Stimulated activated CD4-positive, alpha-beta T cell treated with anti-CD3 and anti-CD28 coated beads, Interleukin-15, amount 100 ng/mL, for 1 hour (primary cell): ENCODE results near the gene INO80E.

Experiments used
- DNase-seq, 2 donors: peaks; one replicate each; pipeline ENCODE4 v3.0.0-alpha.2; 2020; ENCODE audit warnings: low read depth in 1 of 2, low spot score in 1 of 2

Gene INO80E

DNA sequence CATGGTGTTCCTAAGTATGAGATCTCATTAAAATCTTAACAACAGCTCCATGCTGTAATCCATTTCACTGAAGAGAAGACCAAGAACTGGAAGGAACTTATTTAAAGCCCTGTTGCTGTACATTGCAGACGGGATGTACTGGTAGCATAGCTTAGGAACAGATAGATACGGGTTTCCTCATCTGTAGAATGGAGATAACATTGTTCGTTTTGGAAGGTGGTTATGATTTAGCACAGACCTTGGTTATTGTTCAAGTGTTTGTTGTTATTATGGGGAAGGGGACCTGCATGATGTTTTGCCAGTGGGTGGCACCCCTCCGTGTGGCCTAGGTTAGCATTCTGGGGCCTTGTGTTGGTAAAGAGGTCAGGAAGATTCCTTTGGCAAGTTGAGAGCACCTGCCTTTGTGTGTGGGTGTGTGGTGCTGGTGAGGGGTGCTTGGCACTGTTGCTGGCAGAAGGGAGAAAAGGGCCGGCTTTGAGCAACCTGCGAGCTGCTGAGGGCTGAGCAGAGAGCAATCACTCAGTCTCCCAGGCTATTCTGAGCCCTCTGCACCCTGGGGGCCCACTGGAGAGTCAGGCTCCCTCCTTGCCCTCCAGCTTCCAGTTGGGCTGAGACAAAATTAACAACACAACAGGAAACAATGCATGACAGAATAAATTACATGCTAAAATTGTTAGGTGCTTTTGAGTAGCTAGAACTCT is 20.1 kb upstream of the INO80E start:
- no peak for DNase-seq

DNA sequence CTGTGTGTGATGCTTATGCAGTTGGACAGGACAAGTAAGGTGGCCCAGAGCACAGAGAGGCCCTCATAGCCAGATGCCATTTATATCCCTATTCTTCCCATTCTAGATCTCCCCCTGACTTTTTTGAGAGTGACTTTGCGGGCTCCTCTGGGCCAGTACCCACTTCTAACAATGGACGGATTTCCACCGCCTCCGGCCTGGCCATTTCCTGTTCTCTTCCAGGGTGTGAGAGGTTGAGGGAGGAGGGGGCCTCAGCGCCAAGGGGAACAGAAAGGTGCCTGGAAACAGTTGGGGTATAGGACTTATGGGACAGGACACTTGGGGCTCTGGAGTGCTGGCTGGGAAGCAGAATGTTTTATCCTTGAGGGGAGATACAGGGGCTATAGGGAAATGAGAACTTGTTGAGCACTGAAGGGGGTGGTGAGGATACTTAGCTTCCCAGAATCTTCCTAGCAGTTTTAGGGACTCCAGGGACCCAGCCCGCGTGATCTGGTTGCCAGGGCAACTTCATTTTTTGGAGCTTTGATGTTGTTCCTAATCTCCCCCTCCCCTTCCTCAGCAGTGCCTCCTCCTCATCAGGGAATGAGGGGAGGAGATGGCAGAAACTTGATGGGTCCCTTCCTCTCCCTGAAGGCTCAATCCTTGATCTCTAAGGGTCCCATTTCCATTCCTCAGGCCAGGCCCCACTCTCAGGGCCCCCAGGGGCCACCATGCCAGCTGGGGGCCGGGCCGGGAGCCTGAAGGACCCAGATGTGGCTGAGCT is 18.8 kb upstream of the INO80E start:
- DNase-seq, result no peak

DNA sequence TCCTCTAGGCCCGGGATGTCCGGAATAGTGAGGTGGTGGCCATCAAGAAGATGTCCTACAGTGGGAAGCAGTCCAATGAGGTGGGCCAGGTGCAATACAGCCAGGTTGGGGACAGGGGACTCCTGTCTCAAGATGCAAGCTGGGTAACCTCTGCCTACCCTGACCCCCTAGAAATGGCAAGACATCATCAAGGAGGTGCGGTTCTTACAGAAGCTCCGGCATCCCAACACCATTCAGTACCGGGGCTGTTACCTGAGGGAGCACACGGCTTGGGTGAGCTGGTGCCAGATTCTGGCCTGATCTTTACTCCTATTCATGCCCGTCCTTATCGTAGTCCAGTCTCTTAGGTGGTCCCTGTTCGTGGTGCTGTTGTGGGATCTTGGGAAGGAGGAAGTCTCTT is 18.0 kb upstream of the INO80E start:
- DNase-seq, result no peak

GRCh38 chr16:29978564-29979270 is 17.3 kb upstream of the INO80E start:
- DNase-seq, result no peak

DNA sequence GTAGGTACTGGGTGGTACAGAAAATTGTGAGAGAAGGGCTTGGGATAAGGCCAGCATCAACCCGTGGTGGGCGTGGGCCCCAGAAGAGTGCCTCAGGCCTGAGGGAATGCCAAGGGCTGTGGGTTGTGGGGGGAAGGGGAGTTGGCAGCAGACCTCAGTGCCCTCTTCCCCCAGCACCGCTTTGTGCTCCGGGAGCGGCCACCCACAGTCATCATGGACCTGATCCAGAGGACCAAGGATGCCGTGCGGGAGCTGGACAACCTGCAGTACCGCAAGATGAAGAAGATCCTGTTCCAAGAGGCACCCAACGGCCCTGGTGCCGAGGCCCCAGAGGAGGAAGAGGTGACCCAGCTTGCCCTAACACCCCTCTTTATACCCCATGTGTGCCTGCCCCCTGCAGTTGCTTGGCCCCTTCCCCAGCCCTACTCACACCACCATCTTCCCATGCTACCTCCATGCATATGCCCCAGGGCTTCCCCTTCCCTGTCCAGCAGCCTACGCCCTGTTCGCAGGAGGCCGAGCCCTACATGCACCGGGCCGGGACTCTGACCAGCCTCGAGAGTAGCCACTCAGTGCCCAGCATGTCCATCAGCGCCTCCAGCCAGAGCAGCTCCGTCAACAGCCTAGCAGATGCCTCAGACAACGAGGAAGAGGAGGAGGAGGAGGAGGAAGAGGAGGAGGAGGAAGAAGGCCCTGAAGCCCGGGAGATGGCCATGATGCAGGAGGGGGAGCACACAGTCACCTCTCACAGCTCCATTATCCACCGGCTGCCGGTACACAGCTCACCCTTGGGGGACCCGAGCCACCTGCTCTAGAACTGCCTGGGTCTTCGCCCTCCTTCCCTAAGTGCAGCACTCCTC is 13.3 kb upstream of the INO80E start:
- DNase-seq, result no peak

- DNase-seq, result no peak
Measured at GRCh38 chr16:29983420-29984136, 12.5 kb upstream of the INO80E start.

DNA sequence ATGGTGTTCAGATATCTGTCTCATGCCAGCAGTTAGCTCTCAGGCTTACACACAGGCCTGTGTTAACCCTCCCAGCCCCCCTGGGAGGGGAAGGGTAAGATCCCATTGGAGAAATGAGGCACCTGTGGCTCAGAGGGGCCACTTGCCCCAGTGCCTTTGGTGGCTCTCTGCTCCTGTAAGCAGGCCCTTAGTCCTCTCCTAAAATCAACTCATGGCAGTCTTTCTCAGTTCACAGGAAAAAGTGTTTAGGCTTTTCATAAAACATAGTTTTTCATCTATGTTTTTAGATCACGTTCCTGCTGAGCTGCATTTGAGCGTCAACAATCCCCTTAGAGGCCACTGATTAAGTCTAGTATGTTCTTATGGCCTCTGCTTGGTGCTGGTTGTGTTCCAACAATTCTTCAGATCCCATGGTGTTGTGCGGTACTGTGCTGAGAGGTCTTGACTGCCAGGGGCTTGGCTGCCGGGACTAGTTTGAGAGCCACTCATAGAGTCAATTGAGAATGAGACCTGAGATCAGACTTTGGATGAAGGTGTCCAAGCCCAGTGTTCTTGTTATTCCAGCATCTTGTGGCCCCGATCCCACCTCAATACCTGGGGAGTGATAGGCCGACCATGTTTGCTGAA is 11.8 kb upstream of the INO80E start:
- no peak for DNase-seq

- no peak for DNase-seq
Measured at GRCh38 chr16:29984764-29985147, 11.3 kb upstream of the INO80E start.

GRCh38 chr16:29985271-29985811 is 10.7 kb upstream of the INO80E start:
- no peak for DNase-seq

- DNase-seq, result no peak
Measured at GRCh38 chr16:29986231-29986630, 9.8 kb upstream of the INO80E start.

- no peak for DNase-seq
Measured at GRCh38 chr16:29986931-29987330, 9.1 kb upstream of the INO80E start.

DNA sequence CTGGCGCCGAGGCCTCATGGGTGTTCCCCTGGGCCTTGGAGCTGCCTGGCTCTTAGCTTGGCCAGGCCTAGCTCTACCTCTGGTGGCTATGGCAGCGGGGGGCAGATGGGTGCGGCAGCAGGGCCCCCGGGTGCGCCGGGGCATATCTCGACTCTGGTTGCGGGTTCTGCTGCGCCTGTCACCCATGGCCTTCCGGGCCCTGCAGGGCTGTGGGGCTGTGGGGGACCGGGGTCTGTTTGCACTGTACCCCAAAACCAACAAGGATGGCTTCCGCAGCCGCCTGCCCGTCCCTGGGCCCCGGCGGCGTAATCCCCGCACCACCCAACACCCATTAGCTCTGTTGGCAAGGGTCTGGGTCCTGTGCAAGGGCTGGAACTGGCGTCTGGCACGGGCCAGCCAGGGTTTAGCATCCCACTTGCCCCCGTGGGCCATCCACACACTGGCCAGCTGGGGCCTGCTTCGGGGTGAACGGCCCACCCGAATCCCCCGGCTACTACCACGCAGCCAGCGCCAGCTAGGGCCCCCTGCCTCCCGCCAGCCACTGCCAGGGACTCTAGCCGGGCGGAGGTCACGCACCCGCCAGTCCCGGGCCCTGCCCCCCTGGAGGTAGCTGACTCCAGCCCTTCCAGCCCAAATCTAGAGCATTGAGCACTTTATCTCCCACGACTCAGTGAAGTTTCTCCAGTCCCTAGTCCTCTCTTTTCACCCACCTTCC is 8.5 kb upstream of the INO80E start:
- no peak for DNase-seq

DNA sequence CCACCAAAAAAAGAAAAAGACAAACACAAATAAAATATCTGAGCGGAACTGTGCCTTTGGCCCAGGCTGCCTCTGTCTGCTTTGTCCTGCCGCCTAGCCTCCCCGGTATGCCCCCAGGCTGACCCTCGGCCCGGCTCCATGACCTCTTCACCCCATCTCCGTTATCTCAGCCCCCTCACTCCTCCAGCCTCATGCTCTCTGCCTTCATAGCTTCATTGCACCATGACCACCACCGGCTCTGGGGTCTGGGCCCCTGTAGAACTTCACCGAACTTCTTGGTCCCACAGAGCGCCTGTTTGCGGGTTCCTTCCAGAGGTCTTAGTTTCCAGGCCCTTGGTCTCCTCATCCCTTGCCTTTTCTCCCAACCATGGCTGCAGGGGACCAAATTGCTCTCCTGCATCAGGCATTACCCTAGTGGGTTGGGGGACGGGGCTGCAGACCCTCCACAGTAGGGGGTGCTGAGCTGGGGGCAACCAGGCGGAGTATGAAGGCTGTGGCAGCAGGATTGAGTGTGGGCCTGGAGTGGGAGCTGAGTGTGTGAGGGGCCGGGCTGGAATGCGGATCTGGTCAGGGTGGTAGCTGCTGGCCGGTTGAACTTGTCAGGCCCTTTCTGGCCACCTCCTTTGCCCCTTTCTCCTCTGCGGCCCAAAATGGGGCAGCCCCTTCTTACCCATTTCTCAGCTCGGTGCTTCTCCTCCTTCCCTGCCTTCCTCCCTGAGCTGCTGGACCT is 7.5 kb upstream of the INO80E start:
- DNase-seq, result no peak

- DNase-seq, result no peak
Measured at GRCh38 chr16:29989111-29989858, 6.8 kb upstream of the INO80E start.

DNA sequence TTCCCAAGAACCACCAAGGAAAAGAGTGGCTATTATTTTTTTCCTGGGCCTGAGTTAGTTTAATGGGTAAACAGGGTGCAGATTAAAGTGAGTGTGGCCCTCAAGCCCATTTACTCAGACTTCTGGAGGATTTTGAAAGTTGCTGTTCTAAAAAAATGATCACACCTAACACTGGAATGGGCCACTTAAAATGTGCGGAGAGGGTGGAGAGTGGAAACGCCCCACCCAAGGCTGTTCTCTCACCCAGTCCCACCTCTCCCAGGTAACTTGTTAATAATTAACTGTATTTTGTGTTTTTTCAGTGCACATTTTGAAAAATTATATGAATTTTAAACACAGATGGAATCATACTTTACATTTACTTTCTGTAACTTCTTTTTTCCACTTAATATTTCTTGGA is 6.0 kb upstream of the INO80E start:
- no peak for DNase-seq

- no peak for DNase-seq
Measured at GRCh38 chr16:29990883-29991570, 5.0 kb upstream of the INO80E start.

- DNase-seq, result no peak
Measured at GRCh38 chr16:29991571-29991904, 4.5 kb upstream of the INO80E start.
